Lung (tissue), 12 donors: Measurements from ENCODE around the gene BTG2. TPM values are rescaled to one million over a fixed set of nuclear protein-coding genes. Genes with fewer than 3 reads are reported as not detected.

Source experiments
- ATAC-seq: fragments of 200-7000 bp; cut with Tn5 transposase; one replicate; pipeline ENCODE4 v1.9.1; 2020; ENCODE audit warnings: moderate number of reproducible peaks; ENCODE audit not compliant: insufficient read depth, low FRiP score
- DNase-seq, 3 donors: peaks; one replicate each; pipeline ENCODE4 v3.0.0-alpha.2; 2013 to 2017
- H3K27ac ChIP-seq, 2 donors: one replicate each; pipeline ENCODE4 v1.5.1; 2013; ENCODE audit warnings: mild to moderate bottlenecking in 2 of 2, moderate library complexity in 2 of 2, control low read depth in 1 of 2, inconsistent platforms in 1 of 2, low read depth in 1 of 2, low read length in 1 of 2
- H3K27me3 ChIP-seq, 3 donors: one replicate each; pipeline ENCODE4 v1.5.1; 2013; ENCODE audit warnings: low read length in 2 of 3; ENCODE audit not compliant: control insufficient read depth in 3 of 3, insufficient read depth in 3 of 3
- H3K36me3 ChIP-seq, 4 donors: one replicate each; pipeline ENCODE4 v1.5.1; 2013; ENCODE audit warnings: low read length in 4 of 4, mild to moderate bottlenecking in 1 of 4, moderate library complexity in 1 of 4; ENCODE audit not compliant: control insufficient read depth in 4 of 4, insufficient read depth in 4 of 4
- H3K4me1 ChIP-seq, 5 donors: one replicate each; pipeline ENCODE4 v1.5.1; 2013; ENCODE audit warnings: low read length in 5 of 5, mild to moderate bottlenecking in 2 of 5, moderate library complexity in 1 of 5; ENCODE audit not compliant: control insufficient read depth in 5 of 5, insufficient read depth in 5 of 5
- H3K4me3 ChIP-seq: one replicate; pipeline ENCODE4 v1.5.1; 2013; ENCODE audit warnings: mild to moderate bottlenecking, control low read depth, moderate library complexity
- H3K9ac ChIP-seq, 2 donors: one replicate each; pipeline ENCODE4 v1.5.1; 2013; ENCODE audit warnings: low read length in 2 of 2, control low read depth in 1 of 2; ENCODE audit not compliant: insufficient read depth in 1 of 2
- H3K9me3 ChIP-seq, 4 donors: one replicate each; pipeline ENCODE4 v1.5.1; 2013; ENCODE audit warnings: low read length in 3 of 4, mild to moderate bottlenecking in 1 of 4, moderate library complexity in 1 of 4; ENCODE audit not compliant: control insufficient read depth in 4 of 4, insufficient read depth in 3 of 4
- WGBS, 2 donors: extraction: QIAGEN DNeasy Blood & Tissue Kit; methylation state at CpG; one replicate each; pipeline ENCODE4 v1.1.7; 2013; 5-methylcytosine and 5-hydroxymethylcytosine counted together
- polyA plus RNA-seq, 2 donors: library from polyadenylated mRNA; stranded (reverse); fragments of 200-250 nt; gene quantifications; one replicate each; pipeline ENCODE4 v1.2.1, GENCODE V29; 2013
- total RNA-seq, 2 donors: library from RNA; depleted of rRNA in 1 of 2; stranded (reverse); fragments of >200 nt in 1 of 2; gene quantifications; one replicate each; pipeline ENCODE4 v1.2.1, GENCODE V29; 2014 to 2021
- TF ChIP-seq, protein P1 (sequence below): IDR thresholded peaks from 2 replicates; pipeline ENCODE4 v1.5.1; 2012; ENCODE audit warnings: mild to moderate bottlenecking; ENCODE audit errors: control extremely low read depth, extremely low read depth
- donor health status: control.
- donor health status: control.
- donor health status: Bipolar disorder and iron deficiency.
- donor health status: healthy.
- donor health status: DM: yes; HTN: yes; CAD: no.

BTG2 gene
- total and polyA plus RNA-seq, 4 donors: 29.1 to 118 (median 73.5) TPM

- Histone ChIP-seq H3K9ac (peak overlapping the region; percentile 72 to 77), H3K36me3 (peaks cover 0 to 16% (median 6%) of the 10 kb centered on the region in 4 donors), H3K9me3 (no peaks in the 10 kb centered on the region), H3K27me3 (no peaks in the 10 kb centered on the region), H3K4me3 (peak overlapping the region; percentile 72), H3K27ac (peak overlapping the region; percentile 94 to 97), H3K4me1 (peaks cover 4 to 29% (median 8%) of the 10 kb centered on the region in 5 donors)
- TF ChIP-seq, protein P1, sequence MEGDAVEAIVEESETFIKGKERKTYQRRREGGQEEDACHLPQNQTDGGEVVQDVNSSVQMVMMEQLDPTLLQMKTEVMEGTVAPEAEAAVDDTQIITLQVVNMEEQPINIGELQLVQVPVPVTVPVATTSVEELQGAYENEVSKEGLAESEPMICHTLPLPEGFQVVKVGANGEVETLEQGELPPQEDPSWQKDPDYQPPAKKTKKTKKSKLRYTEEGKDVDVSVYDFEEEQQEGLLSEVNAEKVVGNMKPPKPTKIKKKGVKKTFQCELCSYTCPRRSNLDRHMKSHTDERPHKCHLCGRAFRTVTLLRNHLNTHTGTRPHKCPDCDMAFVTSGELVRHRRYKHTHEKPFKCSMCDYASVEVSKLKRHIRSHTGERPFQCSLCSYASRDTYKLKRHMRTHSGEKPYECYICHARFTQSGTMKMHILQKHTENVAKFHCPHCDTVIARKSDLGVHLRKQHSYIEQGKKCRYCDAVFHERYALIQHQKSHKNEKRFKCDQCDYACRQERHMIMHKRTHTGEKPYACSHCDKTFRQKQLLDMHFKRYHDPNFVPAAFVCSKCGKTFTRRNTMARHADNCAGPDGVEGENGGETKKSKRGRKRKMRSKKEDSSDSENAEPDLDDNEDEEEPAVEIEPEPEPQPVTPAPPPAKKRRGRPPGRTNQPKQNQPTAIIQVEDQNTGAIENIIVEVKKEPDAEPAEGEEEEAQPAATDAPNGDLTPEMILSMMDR: no peak
- ATAC-seq: no peak
- DNase-seq: no peak
- 0 to 1% methylated on average over 15 to 21 of the region's 21 CpGs for WGBS, 2 donors
These were observed 430 bp downstream of the BTG2 start for GRCh38 chr1:203305809-203306088.

DNA sequence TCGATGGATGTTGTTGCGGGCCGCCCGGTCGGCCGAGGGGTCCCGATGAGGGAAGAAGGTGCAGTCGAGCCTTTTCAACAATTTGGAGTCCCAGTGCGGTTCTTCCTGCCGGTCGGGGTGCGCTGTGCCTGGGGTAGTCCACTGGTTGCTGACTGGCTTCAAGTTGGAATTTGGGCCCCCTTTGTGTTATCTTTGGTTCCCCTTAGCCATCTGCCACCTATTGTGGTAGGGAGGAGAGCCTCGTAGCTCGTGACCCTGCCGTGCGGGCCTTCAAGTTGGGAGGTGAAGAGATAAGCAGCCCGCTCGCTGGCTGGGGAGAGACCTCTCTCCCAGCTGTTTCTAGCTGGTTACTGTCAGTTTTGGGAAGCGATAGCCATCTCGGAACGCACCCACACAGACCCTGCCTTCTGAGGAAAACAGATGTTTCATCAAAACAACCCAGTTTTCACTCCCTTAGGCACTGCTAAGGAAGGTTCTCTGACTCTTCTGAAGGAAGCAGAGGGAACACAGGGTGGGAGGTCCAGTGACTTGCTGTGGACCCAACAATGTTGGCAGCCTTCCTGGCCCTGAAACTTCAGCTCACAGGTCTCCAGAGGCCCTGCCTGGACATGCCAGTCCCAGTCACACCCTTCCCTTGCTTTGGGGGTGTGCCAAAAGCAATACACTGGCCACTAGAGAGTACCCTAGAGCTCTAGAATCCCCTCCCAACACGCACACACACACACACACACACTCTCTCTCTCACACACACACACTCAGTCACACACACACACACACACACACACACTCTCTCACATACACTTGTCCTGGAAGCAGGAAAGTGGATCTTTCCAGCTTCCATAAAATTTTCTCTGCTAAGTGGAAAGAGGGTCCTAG is 1.0 kb downstream of the BTG2 start:
- Histone ChIP-seq H3K27me3 (no peaks in the 10 kb centered on the region), H3K27ac (peak overlapping the region; percentile 94 to 97), H3K4me3 (peak overlapping the region; percentile 72), H3K4me1 (peaks cover 4 to 29% (median 8%) of the 10 kb centered on the region in 5 donors), H3K9ac (peak overlapping the region; percentile 72 to 77), H3K36me3 (peaks cover 0 to 16% (median 6%) of the 10 kb centered on the region in 4 donors), H3K9me3 (no peaks in the 10 kb centered on the region)
- ATAC-seq (peak; percentile 20), DNase-seq (peak; percentile 88 to 93 (median 91))
- 0 to 1% methylated on average over 22 of the region's 22 CpGs for WGBS, 2 donors
- TF ChIP-seq, protein P1: no peak

- 28 to 46% methylated on average over 21 of the region's 21 CpGs for WGBS, 2 donors
- peaks cover 4 to 29% (median 8%) of the 10 kb centered on the region in 5 donors for H3K4me1 ChIP-seq
These were observed 1.7 kb downstream of the BTG2 start for GRCh38 chr1:203306965-203307541.

More at GRCh38 chr1:203306965-203307541, 1.7 kb downstream of the BTG2 start:
- Histone ChIP-seq H3K9me3 (no peaks in the 10 kb centered on the region), H3K4me3 (peak overlapping the region; percentile 72), H3K9ac (peak overlapping the region; percentile 56 to 77), H3K36me3 (peaks cover 0 to 16% (median 6%) of the 10 kb centered on the region in 4 donors), H3K27me3 (no peaks in the 10 kb centered on the region), H3K27ac (peak overlapping the region; percentile 94 to 97)
- ATAC-seq (no peak), DNase-seq (no peak)
- TF ChIP-seq, protein P1: no peak
